SH-SY5Y (cell line): ENCODE results near the gene MELK.

Experiments
- GATA2 ChIP-seq: IDR thresholded peaks from 2 replicates; pipeline ENCODE4 v1.6.1; 2011; ENCODE audit warnings: mild to moderate bottlenecking, low read depth, low read length
- GATA3 ChIP-seq: IDR thresholded peaks from 2 replicates; pipeline ENCODE4 v1.6.1; 2011; ENCODE audit warnings: low read depth, mild to moderate bottlenecking, low read length, moderate library complexity

GRCh38 chr9:36550135-36550534 is 22.6 kb upstream of the MELK start:
- TF ChIP-seq GATA2 (no peak), GATA3 (no peak)
